Measurements from ENCODE around the gene CAMTA1. TPM values are rescaled to one million over a fixed set of nuclear protein-coding genes. Genes with fewer than 3 reads are reported as not detected.

The CAMTA1 gene
- total RNA-seq, 1 experiment from 2014 or later = 60.0 TPM

DNA sequence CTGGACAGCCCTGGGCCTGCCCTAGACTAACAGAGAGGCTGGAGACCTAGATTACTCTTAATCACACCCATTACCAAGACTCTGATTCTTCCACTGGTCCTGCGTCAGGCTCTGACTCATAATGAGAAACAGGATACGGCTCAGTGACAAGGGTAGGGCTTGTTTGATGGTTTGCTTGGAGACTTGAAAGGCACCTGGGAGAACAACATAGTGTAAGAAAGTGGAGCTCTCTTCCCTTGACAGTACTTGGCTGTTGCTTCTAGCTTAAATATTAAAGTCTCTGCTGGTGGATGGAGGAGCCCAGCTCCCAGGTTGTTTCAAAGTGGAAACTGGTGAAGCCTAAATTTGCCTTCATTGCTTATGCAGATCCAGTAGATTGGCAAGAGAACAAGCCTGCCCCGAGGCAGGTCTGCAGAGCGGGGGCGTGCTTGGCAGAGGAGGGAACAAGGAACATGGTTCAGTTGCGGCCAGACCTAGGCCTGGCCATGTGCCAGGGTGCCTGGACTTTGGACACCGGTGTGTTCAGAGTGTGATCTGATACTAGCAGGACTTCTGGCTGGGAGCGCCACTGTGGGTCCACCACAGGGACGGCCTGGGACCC is 480.6 kb downstream of the CAMTA1 start:
- BruUV-seq (replicated peaks) = no TSS peak
- Histone ChIP-seq H3K36me3 (ENCODE audit: control insufficient read depth, insufficient read depth, low read length) (no peaks in the 10 kb centered on the region), H3K9me3 (no peaks in the 10 kb centered on the region), H3K27me3 (replicated peaks; ENCODE audit: control insufficient read depth, insufficient read depth, low read length) (no peaks in the 10 kb centered on the region), H3K4me3 (ENCODE audit: low read depth, low read length) (no peak overlapping the region), H3K4me1 (no peaks in the 10 kb centered on the region)
- H3K27ac Mint-ChIP-seq (ENCODE audit: unreplicated experiment) = no peak overlapping the region
- ChIA-PET CTCF (no interaction called here), POLR2A (no interaction called here)
- TF ChIP-seq, protein P1, sequence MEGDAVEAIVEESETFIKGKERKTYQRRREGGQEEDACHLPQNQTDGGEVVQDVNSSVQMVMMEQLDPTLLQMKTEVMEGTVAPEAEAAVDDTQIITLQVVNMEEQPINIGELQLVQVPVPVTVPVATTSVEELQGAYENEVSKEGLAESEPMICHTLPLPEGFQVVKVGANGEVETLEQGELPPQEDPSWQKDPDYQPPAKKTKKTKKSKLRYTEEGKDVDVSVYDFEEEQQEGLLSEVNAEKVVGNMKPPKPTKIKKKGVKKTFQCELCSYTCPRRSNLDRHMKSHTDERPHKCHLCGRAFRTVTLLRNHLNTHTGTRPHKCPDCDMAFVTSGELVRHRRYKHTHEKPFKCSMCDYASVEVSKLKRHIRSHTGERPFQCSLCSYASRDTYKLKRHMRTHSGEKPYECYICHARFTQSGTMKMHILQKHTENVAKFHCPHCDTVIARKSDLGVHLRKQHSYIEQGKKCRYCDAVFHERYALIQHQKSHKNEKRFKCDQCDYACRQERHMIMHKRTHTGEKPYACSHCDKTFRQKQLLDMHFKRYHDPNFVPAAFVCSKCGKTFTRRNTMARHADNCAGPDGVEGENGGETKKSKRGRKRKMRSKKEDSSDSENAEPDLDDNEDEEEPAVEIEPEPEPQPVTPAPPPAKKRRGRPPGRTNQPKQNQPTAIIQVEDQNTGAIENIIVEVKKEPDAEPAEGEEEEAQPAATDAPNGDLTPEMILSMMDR (IDR thresholded peaks at IDR 0.05; ENCODE audit: insufficient read depth in 1 of 2, low read depth in 1 of 2, low read length in 1 of 2, severe bottlenecking in 1 of 2, unreplicated experiment in 1 of 2) = no peak
- no peak for DNase-seq
- H3K9me3 Mint-ChIP-seq (ENCODE audit: unreplicated experiment) = peaks cover 19% of the 10 kb centered on the region
- H3K36me3 Mint-ChIP-seq (ENCODE audit: insufficient read depth, unreplicated experiment) = no peaks in the 10 kb centered on the region
- intact Hi-C loops (cut with micrococcal nuclease; ENCODE audit: unreplicated experiment) = no loop called here
- peaks cover 6% of the 10 kb centered on the region for H3K27me3 Mint-ChIP-seq (ENCODE audit: insufficient read depth, unreplicated experiment)
- H3K4me3 Mint-ChIP-seq (ENCODE audit: unreplicated experiment) = no peak overlapping the region
- H3K4me1 Mint-ChIP-seq (ENCODE audit: low read depth, unreplicated experiment) = no peaks in the 10 kb centered on the region

DNA sequence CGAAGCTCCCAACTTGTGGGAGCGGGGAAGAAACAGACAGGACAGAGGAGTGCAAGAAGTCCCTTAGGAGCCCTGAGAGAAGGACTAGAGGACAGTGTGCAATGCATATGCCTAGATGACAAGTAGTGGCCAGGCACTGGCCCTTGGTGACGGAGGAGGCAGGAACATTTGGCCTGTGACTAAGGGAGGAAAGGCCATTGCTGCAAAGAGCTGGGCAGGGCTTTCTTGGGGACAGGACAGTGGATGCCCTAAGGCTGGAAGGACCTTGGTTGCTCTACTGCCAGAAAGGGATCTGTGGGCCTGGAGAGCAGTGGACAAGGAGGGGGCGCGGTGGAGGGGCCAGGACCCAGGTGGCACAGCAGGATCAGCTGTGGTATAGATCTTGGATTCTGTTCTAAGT is 481.3 kb downstream of the CAMTA1 start:
- Mint-ChIP-seq H3K27ac (ENCODE audit: unreplicated experiment) (no peak overlapping the region), H3K36me3 (ENCODE audit: insufficient read depth, unreplicated experiment) (no peaks in the 10 kb centered on the region), H3K4me1 (ENCODE audit: low read depth, unreplicated experiment) (no peaks in the 10 kb centered on the region), H3K9me3 (ENCODE audit: unreplicated experiment) (peaks cover 19% of the 10 kb centered on the region), H3K4me3 (ENCODE audit: unreplicated experiment) (no peak overlapping the region), H3K27me3 (ENCODE audit: insufficient read depth, unreplicated experiment) (peaks cover 7% of the 10 kb centered on the region)
- DNase-seq = no peak
- H3K9me3 ChIP-seq = no peaks in the 10 kb centered on the region
- no peaks in the 10 kb centered on the region for H3K36me3 ChIP-seq (ENCODE audit: control insufficient read depth, insufficient read depth, low read length)
- no peak overlapping the region for H3K4me3 ChIP-seq (ENCODE audit: low read depth, low read length)
- CTCF ChIA-PET = no interaction called here
- H3K27me3 ChIP-seq (replicated peaks; ENCODE audit: control insufficient read depth, insufficient read depth, low read length) = no peaks in the 10 kb centered on the region
- no peaks in the 10 kb centered on the region for H3K4me1 ChIP-seq
- intact Hi-C loops (cut with micrococcal nuclease; ENCODE audit: unreplicated experiment) = no loop called here
- BruUV-seq (replicated peaks) = no TSS peak
- TF ChIP-seq, protein P1 (IDR thresholded peaks at IDR 0.05; ENCODE audit: insufficient read depth in 1 of 2, low read depth in 1 of 2, low read length in 1 of 2, severe bottlenecking in 1 of 2, unreplicated experiment in 1 of 2) = no peak
- POLR2A ChIA-PET = no interaction called here

DNA sequence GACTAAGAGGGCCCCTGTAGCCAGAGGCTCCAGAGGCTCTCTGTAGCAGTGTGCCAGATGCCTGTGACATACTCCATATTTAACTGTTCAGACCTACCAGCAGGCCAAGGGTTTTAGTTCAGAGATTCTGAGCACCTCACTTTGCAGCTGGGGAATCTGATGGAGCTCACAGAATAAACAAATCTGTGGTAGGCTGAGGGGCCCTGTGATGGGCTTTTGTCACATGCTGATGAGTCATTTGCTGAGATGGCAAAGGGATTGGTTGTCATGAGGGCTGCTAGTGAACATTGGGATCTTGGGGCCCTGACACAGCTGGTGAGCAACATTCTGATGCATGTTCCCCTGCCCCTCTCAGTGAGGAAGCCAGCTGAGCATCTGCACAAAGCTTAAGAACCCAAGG is 482.2 kb downstream of the CAMTA1 start:
- H3K4me1 Mint-ChIP-seq (ENCODE audit: low read depth, unreplicated experiment) = no peaks in the 10 kb centered on the region
- H3K9me3 Mint-ChIP-seq (ENCODE audit: unreplicated experiment) = peaks cover 19% of the 10 kb centered on the region
- no peak overlapping the region for H3K27ac Mint-ChIP-seq (ENCODE audit: unreplicated experiment)
- peaks cover 8% of the 10 kb centered on the region for H3K27me3 Mint-ChIP-seq (ENCODE audit: insufficient read depth, unreplicated experiment)
- Histone ChIP-seq H3K4me1 (no peaks in the 10 kb centered on the region), H3K9me3 (no peaks in the 10 kb centered on the region), H3K4me3 (ENCODE audit: low read depth, low read length) (no peak overlapping the region), H3K36me3 (ENCODE audit: control insufficient read depth, insufficient read depth, low read length) (no peaks in the 10 kb centered on the region), H3K27me3 (replicated peaks; ENCODE audit: control insufficient read depth, insufficient read depth, low read length) (no peaks in the 10 kb centered on the region)
- CTCF ChIA-PET = no interaction called here
- no peak for DNase-seq
- H3K36me3 Mint-ChIP-seq (ENCODE audit: insufficient read depth, unreplicated experiment) = no peaks in the 10 kb centered on the region
- TF ChIP-seq, protein P1 (IDR thresholded peaks at IDR 0.05; ENCODE audit: insufficient read depth in 1 of 2, low read depth in 1 of 2, low read length in 1 of 2, severe bottlenecking in 1 of 2, unreplicated experiment in 1 of 2) = no peak
- intact Hi-C loops (cut with micrococcal nuclease; ENCODE audit: unreplicated experiment) = no loop called here
- no peak overlapping the region for H3K4me3 Mint-ChIP-seq (ENCODE audit: unreplicated experiment)
- no TSS peak for BruUV-seq (replicated peaks)
- POLR2A ChIA-PET = no interaction called here
